C4-2B (cell line): ENCODE results near the gene KIF26B.

Experiments used
- H3K27ac ChIP-seq: fragments of 450-650 bp; 2 replicates; pipeline ENCODE4 v1.5.1; 2017
- CTCF ChIP-seq: fragments of 450-650 bp; conservative IDR thresholded peaks from 2 replicates; pipeline ENCODE4 v1.5.1; 2017; ENCODE audit warnings: mild to moderate bottlenecking
- ZFX ChIP-seq: fragments of 450-650 bp; IDR thresholded peaks from 2 replicates; pipeline ENCODE4 v1.6.1; 2017

Gene KIF26B

DNA sequence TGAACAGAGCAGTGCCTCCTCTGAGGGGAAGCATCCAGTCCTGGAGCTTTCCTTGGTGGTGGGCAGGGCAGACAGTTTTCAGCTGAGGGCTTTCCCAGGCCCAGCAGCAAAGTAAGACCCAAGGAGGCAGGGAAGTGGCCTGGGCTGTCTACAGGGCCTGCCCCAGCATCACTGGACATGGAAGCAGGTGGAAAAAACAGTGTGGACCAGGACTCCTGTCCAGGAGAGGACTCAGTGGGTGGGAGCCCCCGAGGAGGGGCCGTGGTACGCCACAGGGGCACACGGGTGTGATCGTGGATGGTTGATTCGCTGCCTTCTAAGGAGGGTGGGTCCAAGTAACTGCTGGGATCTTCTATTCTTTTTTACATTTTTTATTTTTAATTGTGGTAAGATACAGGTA, 387.6 kb downstream of the KIF26B start:
- no peak for TF ChIP-seq ZFX
- TF ChIP-seq CTCF, result no peak
- no peak overlapping the region for H3K27ac ChIP-seq

DNA sequence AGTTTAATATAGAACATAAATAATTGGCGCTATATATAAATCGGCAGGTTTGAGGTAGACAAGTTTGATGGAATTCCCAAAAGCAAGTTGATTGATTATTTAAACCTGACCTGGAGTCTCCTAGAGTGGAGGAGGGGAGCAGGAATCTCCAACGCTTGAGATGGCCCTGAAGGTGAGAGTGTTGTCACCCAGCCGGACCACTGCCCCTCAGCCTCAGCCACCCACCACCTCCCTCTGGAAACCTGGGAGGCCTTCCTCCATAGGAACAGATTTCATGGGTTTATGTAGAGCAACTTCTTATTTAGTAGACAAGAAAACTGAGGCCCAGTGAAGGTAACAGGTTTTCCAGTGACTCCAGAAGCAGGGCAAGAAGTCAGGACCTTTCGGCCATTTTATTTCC, 389.5 kb downstream of the KIF26B start:
- H3K27ac ChIP-seq, result no peak overlapping the region
- TF ChIP-seq CTCF (no peak), ZFX (no peak)

DNA sequence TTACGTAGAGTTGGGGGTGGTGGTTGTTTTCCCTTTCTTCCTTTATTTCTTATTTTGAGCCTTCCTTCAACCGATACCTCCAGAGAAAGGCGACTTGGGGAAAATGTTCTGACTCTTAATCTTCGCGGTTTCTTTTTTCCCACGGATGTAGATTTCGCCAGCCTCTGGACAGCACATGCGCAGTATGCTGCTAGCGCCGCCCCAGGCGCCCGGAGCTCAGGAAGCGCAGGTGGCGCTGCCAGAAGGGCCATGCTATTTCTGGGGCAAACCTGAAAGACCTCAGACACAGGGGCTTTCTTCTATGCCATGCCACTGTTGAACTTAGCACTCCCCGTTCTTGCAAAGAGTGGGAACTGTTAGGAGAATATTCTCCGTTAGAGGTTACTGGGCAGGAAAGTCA, 392.1 kb downstream of the KIF26B start:
- no peak overlapping the region for H3K27ac ChIP-seq
- TF ChIP-seq CTCF (no peak), ZFX (no peak)

DNA sequence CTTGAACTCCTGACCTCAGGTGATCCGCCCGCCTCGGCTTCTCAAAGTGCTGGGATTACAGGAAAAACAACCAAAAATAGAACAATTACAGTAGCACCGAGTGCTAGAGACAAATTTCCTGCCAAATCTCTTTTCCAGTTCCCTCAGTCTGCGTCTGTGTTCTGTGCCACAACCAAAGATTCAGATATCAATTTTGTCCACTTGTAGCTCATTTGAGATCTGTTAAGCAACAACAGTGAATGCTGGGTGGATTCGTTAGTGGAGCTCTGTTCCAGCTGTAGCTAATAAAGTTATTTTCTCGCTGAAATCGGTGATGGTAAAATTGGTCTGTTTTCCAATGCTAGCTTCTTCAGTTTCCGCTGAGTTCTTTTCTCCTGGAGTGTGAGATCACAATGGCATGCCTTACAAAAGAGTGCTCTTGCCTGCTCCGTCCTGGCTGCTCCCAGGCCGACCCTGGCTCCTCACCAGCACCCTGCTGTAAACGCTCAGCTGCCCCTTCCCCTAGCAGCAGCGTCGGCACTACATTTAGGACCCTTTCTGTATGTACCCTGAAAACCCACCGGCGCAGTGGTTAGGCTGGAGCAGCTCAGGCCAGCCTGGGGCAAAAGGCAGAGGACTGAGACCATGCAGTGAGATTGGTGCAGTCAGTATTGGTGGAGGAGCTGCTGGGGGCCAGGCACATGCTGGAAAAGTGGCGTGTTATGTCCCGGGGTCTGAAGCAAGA, 395.4 kb downstream of the KIF26B start:
- no peak for TF ChIP-seq CTCF
- TF ChIP-seq ZFX, result no peak
- H3K27ac ChIP-seq, result no peak overlapping the region

GRCh38 chr1:245550720-245551043, 395.9 kb downstream of the KIF26B start:
- TF ChIP-seq CTCF (no peak), ZFX (no peak)

DNA sequence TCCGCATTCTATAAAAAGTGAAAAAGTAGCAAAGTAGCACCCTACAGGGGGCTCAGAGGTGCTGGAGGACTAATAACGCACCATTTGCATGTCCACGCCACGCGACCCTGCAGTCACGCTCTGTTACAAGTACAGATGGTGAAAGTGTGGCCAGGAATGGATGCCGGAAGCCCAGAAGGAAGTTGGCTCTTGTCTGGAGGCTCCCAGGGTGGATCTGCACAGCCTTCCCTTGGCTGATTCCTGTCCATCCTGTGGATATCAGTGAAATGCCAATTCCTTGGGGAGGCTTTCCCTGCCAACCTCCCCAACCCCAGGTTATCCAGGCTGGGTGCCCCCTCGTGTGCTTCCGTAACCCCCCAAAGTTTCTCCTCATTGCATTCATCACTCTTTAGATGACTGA, 396.8 kb downstream of the KIF26B start:
- TF ChIP-seq CTCF, result no peak
- no peak for TF ChIP-seq ZFX
- no peak overlapping the region for H3K27ac ChIP-seq

More at GRCh38 chr1:245550720-245551043, 395.9 kb downstream of the KIF26B start:
- no peak overlapping the region for H3K27ac ChIP-seq

DNA sequence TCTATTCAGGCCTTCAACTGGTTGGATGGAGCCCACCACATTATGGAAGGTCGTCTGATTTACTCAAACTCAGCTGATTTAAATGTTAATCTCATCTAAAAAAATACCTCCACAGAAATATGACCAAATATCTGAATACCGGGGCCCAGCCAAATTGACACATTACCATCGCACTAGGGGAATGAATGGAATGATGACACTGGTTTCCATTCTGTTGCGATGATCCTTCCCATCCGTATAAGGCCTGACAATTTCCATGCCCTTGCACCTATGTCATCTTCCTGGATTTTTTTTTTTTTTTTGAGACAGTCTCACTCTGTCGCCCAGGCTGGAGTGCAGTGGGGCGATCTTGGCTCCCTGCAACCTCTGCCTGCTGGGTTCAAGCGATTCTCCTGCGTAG, 397.5 kb downstream of the KIF26B start:
- no peak overlapping the region for H3K27ac ChIP-seq
- TF ChIP-seq ZFX (no peak), CTCF (no peak)
